Neural cell (in vitro differentiated cells): ENCODE measurements around the gene LIMD2.

Source experiments
- CTCF ChIP-seq: fragments of 450-650 bp; IDR thresholded peaks from 2 replicates; pipeline ENCODE4 v1.5.1; 2014; ENCODE audit warnings: antibody characterized with exemption, mild to moderate bottlenecking, moderate library complexity; ENCODE audit not compliant: poor library complexity, severe bottlenecking
- EZH2 ChIP-seq: fragments of 200-600, 300-800 bp; shearing (Covaris generic), sonication (generic); IDR thresholded peaks from 2 replicates; pipeline ENCODE4 v1.6.1; 2014; ENCODE audit warnings: antibody characterized with exemption, low read length, borderline replicate concordance, mild to moderate bottlenecking; ENCODE audit not compliant: insufficient read depth, poor library complexity, severe bottlenecking
- REST ChIP-seq: IDR thresholded peaks from 2 replicates; pipeline ENCODE4 v1.6.1; 2012; ENCODE audit warnings: borderline replicate concordance

GRCh38 chr17:63658366-63658765 is 41.6 kb downstream of the LIMD2 start:
- no peak for TF ChIP-seq CTCF
- TF ChIP-seq EZH2: no peak
- TF ChIP-seq REST: no peak
